ENCODE results near the gene GALNT17.

- TF ChIP-seq EP300 (conservative IDR thresholded peaks at IDR 0.05; ENCODE audit: poor library complexity, severe bottlenecking) (no peak), TAF1 (IDR thresholded peaks at IDR 0.05; ENCODE audit: low read depth) (no peak), CTCF (IDR thresholded peaks at IDR 0.05; ENCODE audit: poor library complexity, severe bottlenecking) (no peak), RAD21 (conservative IDR thresholded peaks at IDR 0.05) (no peak), EZH2 (IDR thresholded peaks at IDR 0.05; ENCODE audit: borderline replicate concordance, insufficient read depth, low read length, poor library complexity, severe bottlenecking) (no peak), SMC3 (conservative IDR thresholded peaks at IDR 0.05; ENCODE audit: poor library complexity) (no peak), POLR2AphosphoS5 (IDR thresholded peaks at IDR 0.05) (no peak)
- TF ChIP-seq, protein P1, sequence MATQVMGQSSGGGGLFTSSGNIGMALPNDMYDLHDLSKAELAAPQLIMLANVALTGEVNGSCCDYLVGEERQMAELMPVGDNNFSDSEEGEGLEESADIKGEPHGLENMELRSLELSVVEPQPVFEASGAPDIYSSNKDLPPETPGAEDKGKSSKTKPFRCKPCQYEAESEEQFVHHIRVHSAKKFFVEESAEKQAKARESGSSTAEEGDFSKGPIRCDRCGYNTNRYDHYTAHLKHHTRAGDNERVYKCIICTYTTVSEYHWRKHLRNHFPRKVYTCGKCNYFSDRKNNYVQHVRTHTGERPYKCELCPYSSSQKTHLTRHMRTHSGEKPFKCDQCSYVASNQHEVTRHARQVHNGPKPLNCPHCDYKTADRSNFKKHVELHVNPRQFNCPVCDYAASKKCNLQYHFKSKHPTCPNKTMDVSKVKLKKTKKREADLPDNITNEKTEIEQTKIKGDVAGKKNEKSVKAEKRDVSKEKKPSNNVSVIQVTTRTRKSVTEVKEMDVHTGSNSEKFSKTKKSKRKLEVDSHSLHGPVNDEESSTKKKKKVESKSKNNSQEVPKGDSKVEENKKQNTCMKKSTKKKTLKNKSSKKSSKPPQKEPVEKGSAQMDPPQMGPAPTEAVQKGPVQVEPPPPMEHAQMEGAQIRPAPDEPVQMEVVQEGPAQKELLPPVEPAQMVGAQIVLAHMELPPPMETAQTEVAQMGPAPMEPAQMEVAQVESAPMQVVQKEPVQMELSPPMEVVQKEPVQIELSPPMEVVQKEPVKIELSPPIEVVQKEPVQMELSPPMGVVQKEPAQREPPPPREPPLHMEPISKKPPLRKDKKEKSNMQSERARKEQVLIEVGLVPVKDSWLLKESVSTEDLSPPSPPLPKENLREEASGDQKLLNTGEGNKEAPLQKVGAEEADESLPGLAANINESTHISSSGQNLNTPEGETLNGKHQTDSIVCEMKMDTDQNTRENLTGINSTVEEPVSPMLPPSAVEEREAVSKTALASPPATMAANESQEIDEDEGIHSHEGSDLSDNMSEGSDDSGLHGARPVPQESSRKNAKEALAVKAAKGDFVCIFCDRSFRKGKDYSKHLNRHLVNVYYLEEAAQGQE (IDR thresholded peaks at IDR 0.05; ENCODE audit: borderline replicate concordance): no peak
Measured at GRCh38 chr7:71311576-71311975, 179.6 kb downstream of the GALNT17 start.

Data from neural cell (in vitro differentiated cells).